HEK293T (cell line): ENCODE data around the gene AMY1C.

ENCODE experiments used
- BHLHE40 ChIP-seq: fragments of 450-650 bp; IDR thresholded peaks from 2 replicates; pipeline ENCODE4 v1.6.1; 2016; ENCODE audit warnings: mild to moderate bottlenecking, moderate library complexity, borderline replicate concordance
- FOXA1 ChIP-seq: fragments of 450-650 bp; IDR thresholded peaks from 2 replicates; pipeline ENCODE4 v1.6.1; 2016; ENCODE audit warnings: mild to moderate bottlenecking
- FOXK2 ChIP-seq: fragments of 450-650 bp; IDR thresholded peaks from 2 replicates; pipeline ENCODE4 v1.6.1; 2016; ENCODE audit warnings: mild to moderate bottlenecking
- HDGF ChIP-seq: fragments of 450-650 bp; IDR thresholded peaks from 2 replicates; pipeline ENCODE4 v1.6.1; 2017; ENCODE audit warnings: antibody characterized with exemption, borderline replicate concordance
- L3MBTL2 ChIP-seq: fragments of 450-650 bp; conservative IDR thresholded peaks from 2 replicates; pipeline ENCODE4 v1.6.1; 2016; ENCODE audit warnings: mild to moderate bottlenecking
- LEF1 ChIP-seq: fragments of 450-650 bp; IDR thresholded peaks from 2 replicates; pipeline ENCODE4 v1.6.1; 2017; ENCODE audit warnings: mild to moderate bottlenecking, borderline replicate concordance
- NFRKB ChIP-seq: fragments of 450-650 bp; IDR thresholded peaks from 2 replicates; pipeline ENCODE4 v1.6.1; 2016; ENCODE audit warnings: mild to moderate bottlenecking, moderate library complexity
- SP1 ChIP-seq: fragments of 450-650 bp; IDR thresholded peaks from 2 replicates; pipeline ENCODE4 v1.6.1; 2017
- TARDBP ChIP-seq: fragments of 450-650 bp; IDR thresholded peaks from 2 replicates; pipeline ENCODE4 v1.6.1; 2016

DNA sequence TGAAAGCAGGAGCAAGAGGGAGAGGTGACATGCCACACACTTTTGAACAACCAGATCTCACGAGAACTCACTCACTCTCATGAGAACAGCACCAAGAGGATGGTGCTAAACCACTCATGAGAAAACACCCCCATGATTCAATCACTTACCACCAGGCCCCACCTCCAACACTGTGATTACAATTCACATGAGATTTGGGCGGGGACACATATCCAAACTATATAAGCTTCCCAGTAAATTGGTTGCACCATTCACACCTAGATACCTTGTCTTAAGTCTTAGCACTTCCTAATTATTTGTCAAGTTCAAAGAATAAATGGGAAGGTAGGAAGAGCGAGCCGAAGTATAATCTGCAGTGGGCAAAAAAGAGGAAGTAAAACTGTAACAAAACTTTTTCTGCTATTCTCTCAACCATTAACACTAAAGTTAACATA, 34.3 kb downstream of the AMY1C start:
- no peak for TF ChIP-seq LEF1
- TF ChIP-seq HDGF, result no peak
- TF ChIP-seq SP1, result no peak
- TF ChIP-seq BHLHE40, result no peak
- no peak for TF ChIP-seq TARDBP
- TF ChIP-seq NFRKB, result no peak
- TF ChIP-seq L3MBTL2, result no peak
- TF ChIP-seq FOXK2, result no peak
- no peak for TF ChIP-seq FOXA1
